Breast epithelium (tissue), 4 donors: ENCODE measurements around the gene CR1. TPM values are rescaled to one million over a fixed set of nuclear protein-coding genes. Genes with fewer than 3 reads are reported as not detected.
"Not testable (repeated sequence)": the region's sequence is repeated elsewhere in the genome, so short reads cannot be mapped to it uniquely, and the experiment has no call there.

ENCODE experiments used
- DNase-seq, 2 donors: peaks; one replicate each; pipeline ENCODE4 v3.0.0-alpha.2; 2019; ENCODE audit warnings: low spot score in 2 of 2
- H3K27ac ChIP-seq, 2 donors: fragments of 200-600 bp; sonication (generic) in 1 of 2; one replicate each; pipeline ENCODE4 v1.5.1; 2016 to 2019; ENCODE audit warnings: mild to moderate bottlenecking in 1 of 2
- H3K27me3 ChIP-seq, 2 donors: fragments of 200-600 bp; sonication (generic) in 1 of 2; one replicate each; pipeline versions ENCODE4 v1.5.1 to v1.6.0; 2017 to 2019; ENCODE audit warnings: control low read depth in 1 of 2, mild to moderate bottlenecking in 1 of 2
- H3K36me3 ChIP-seq: fragments of 200-600 bp; one replicate; pipeline ENCODE4 v1.5.1; 2019
- H3K4me1 ChIP-seq, 2 donors: fragments of 200-600 bp; sonication (generic); one replicate each; pipeline ENCODE4 v1.5.1; 2016 to 2019; ENCODE audit warnings: control low read depth in 1 of 2
- H3K4me3 ChIP-seq, 3 donors: fragments of 200-600 bp; sonication (generic); 1 replicate in 2 of 3; 2 replicates in 1 of 3; pipeline ENCODE4 v1.5.1; 2016 to 2019; ENCODE audit warnings: mild to moderate bottlenecking in 3 of 3, moderate library complexity in 2 of 3
- H3K9me3 ChIP-seq, 2 donors: fragments of 200-600 bp; sonication (generic) in 1 of 2; one replicate each; pipeline ENCODE4 v1.5.1; 2016 to 2019; ENCODE audit warnings: control low read depth in 1 of 2
- CTCF ChIP-seq, 3 donors: fragments of 450-650 bp; IDR thresholded peaks; one replicate each; pipeline ENCODE4 v1.5.1; 2016 to 2017; ENCODE audit warnings: antibody characterized with exemption in 3 of 3, mild to moderate bottlenecking in 3 of 3, moderate library complexity in 3 of 3
- POLR2A ChIP-seq: fragments of 450-650 bp; IDR thresholded peaks from one replicate; pipeline ENCODE4 v1.6.1; 2016; ENCODE audit warnings: antibody characterized with exemption, mild to moderate bottlenecking, moderate library complexity
- POLR2AphosphoS5 ChIP-seq, 3 donors: sonication (generic); formaldehyde crosslinking; IDR thresholded peaks; one replicate each; pipeline ENCODE4 v1.6.1; 2017; ENCODE audit warnings: antibody characterized with exemption in 3 of 3
- intact Hi-C: fragments of 100-400 bp; cut with DNase I; formaldehyde crosslinking; loops from one replicate; pipeline ENCODE4 v1.15.1; 2023; ENCODE audit warnings: low total_unique reads
- total RNA-seq, 3 donors: library from RNA; depleted of rRNA; stranded (reverse); fragments of >200 nt; gene quantifications; one replicate each; pipeline ENCODE4 v1.1.0, GENCODE V29; 2016

CR1 gene
- total RNA-seq, 3 donors from 2014 or later: 2.0 to 14.7 (median 3.7) TPM

DNA sequence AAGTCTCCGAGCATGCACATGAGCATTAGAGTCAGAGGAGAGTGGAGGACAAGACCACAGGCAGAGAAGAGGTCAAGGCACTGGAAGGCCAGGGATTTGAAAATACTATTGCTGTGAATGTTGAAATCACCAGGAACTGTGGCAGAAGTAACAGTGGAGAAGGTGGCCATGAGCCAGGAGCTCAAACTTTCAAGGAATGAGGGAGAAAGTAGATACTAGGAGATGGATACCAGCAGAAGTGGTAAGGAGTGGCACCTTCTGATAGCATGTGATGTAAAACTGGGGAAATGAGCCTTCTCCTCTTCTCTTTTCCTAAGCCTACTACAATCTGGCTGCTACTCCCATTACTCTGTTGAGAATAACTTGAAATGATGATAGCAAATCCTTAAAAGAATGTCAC is 1.8 kb upstream of the CR1 start:
- no peak for DNase-seq
- H3K27ac ChIP-seq: no peak overlapping the region
- intact Hi-C loops: no loop called here
- no peaks in the 10 kb centered on the region for H3K4me1 ChIP-seq
- no peaks in the 10 kb centered on the region for H3K9me3 ChIP-seq
- no peak for TF ChIP-seq POLR2AphosphoS5 (IDR thresholded peaks at IDR 0.05)
- no peak for TF ChIP-seq POLR2A
- TF ChIP-seq CTCF (IDR thresholded peaks at IDR 0.05): no peak
- no peaks in the 10 kb centered on the region for H3K36me3 ChIP-seq
- H3K27me3 ChIP-seq: peaks cover 0 to 21% of the 10 kb centered on the region in 2 donors
- no peak overlapping the region for H3K4me3 ChIP-seq

GRCh38 chr1:207495281-207495680 is 676 bp upstream of the CR1 start:
- H3K27me3 ChIP-seq: peaks cover 0 to 21% of the 10 kb centered on the region in 2 donors
- intact Hi-C loops: not testable (repeated sequence)

DNA sequence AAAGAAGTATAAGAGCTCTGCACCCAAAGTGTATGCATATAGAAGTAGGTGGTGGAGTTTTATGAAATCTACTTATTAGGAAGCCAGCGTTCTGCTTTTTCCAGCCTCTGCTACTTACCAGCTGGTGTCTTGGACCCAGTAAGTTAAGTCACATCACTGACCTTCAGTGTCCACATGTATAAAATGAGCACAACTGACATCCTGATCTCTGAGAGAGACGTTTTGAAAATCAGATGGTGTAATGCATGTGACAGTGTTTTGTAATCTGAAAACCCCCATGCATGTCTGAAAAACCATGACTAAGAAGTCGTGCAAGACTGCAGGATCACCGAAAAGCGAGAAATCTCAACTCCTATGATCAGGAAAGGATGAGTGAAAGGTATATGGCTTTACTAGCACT is 2.0 kb downstream of the CR1 start:
- Histone ChIP-seq H3K4me3 (no peak overlapping the region), H3K4me1 (no peaks in the 10 kb centered on the region), H3K9me3 (no peaks in the 10 kb centered on the region), H3K27ac (no peak overlapping the region), H3K36me3 (no peaks in the 10 kb centered on the region), H3K27me3 (peaks cover 0 to 17% of the 10 kb centered on the region in 2 donors)
- intact Hi-C loops: no loop called here
- no peak for TF ChIP-seq POLR2AphosphoS5 (IDR thresholded peaks at IDR 0.05)
- no peak for TF ChIP-seq CTCF (IDR thresholded peaks at IDR 0.05)
- TF ChIP-seq POLR2A: no peak
- DNase-seq: no peak

More at GRCh38 chr1:207495281-207495680, 676 bp upstream of the CR1 start:
- not testable (repeated sequence) for H3K4me1 ChIP-seq, H3K27ac ChIP-seq, DNase-seq, H3K36me3 ChIP-seq, H3K9me3 ChIP-seq
- H3K4me3 ChIP-seq: peak overlapping the region in 1 of 3 donors; percentile 59

- peak; percentile 46 to 58 for DNase-seq
- no peaks in the 10 kb centered on the region for H3K36me3 ChIP-seq
- TF ChIP-seq CTCF (IDR thresholded peaks at IDR 0.05): peak in 2 of 3 donors; percentile 55 to 61
- TF ChIP-seq POLR2A: no peak
- H3K4me1 ChIP-seq: no peaks in the 10 kb centered on the region
- H3K27me3 ChIP-seq: peaks cover 0 to 10% of the 10 kb centered on the region in 2 donors
- H3K9me3 ChIP-seq: no peaks in the 10 kb centered on the region
- intact Hi-C loops: no loop called here
- no peak overlapping the region for H3K27ac ChIP-seq
- H3K4me3 ChIP-seq: no peak overlapping the region
These were observed 3.6 kb downstream of the CR1 start for GRCh38 chr1:207499573-207499972.

- intact Hi-C loops: no loop called here
- H3K4me3 ChIP-seq: no peak overlapping the region
- H3K9me3 ChIP-seq: no peaks in the 10 kb centered on the region
- H3K27me3 ChIP-seq: peaks cover 0 to 14% of the 10 kb centered on the region in 2 donors
- H3K36me3 ChIP-seq: no peaks in the 10 kb centered on the region
- TF ChIP-seq CTCF (IDR thresholded peaks at IDR 0.05) (no peak), POLR2A (no peak), POLR2AphosphoS5 (IDR thresholded peaks at IDR 0.05) (no peak)
- DNase-seq: no peak
- H3K27ac ChIP-seq: no peak overlapping the region
- H3K4me1 ChIP-seq: no peaks in the 10 kb centered on the region
These were observed 4.3 kb downstream of the CR1 start for GRCh38 chr1:207500306-207500705.

GRCh38 chr1:207501071-207501470 is 5.1 kb downstream of the CR1 start:
- Histone ChIP-seq H3K4me1 (no peaks in the 10 kb centered on the region), H3K4me3 (no peak overlapping the region), H3K36me3 (no peaks in the 10 kb centered on the region), H3K27me3 (peaks cover 0 to 13% of the 10 kb centered on the region in 2 donors), H3K27ac (no peak overlapping the region), H3K9me3 (no peaks in the 10 kb centered on the region)
- DNase-seq: no peak
- intact Hi-C loops: no loop called here
- no peak for TF ChIP-seq POLR2A
- no peak for TF ChIP-seq POLR2AphosphoS5 (IDR thresholded peaks at IDR 0.05)
- no peak for TF ChIP-seq CTCF (IDR thresholded peaks at IDR 0.05)
